CD14-positive monocyte (primary cell): Measurements from ENCODE around the gene S100A13. TPM values are rescaled to one million over a fixed set of nuclear protein-coding genes. Genes with fewer than 3 reads are reported as not detected.

Experiments used
- DNase-seq, 3 donors: peaks; one replicate each; pipeline ENCODE4 v3.0.0-alpha.2; 2011 to 2022
- H2AFZ ChIP-seq: 2 replicates; pipeline ENCODE4 v1.6.0; 2012; ENCODE audit warnings: mild to moderate bottlenecking, low read depth, low read length, inconsistent platforms; ENCODE audit not compliant: insufficient read depth, poor library complexity, severe bottlenecking
- H3K27ac ChIP-seq, 2 donors: 1 replicate in 1 of 2; 2 replicates in 1 of 2; pipeline ENCODE4 v1.5.1; 2012 to 2013; ENCODE audit warnings: low read length in 2 of 2, control low read depth in 1 of 2, inconsistent platforms in 1 of 2, low read depth in 1 of 2, mild to moderate bottlenecking in 1 of 2
- H3K27me3 ChIP-seq, 2 donors: one replicate each; pipeline versions ENCODE4 v1.6.0 to v1.6.1; 2011 to 2013; ENCODE audit warnings: low read length in 2 of 2; ENCODE audit not compliant: control insufficient read depth in 2 of 2, insufficient read depth in 2 of 2
- H3K36me3 ChIP-seq, 2 donors: replicated peaks in 1 of 2; 1 replicate in 1 of 2; 2 replicates in 1 of 2; pipeline versions ENCODE4 v1.5.1 to v1.6.1; 2012 to 2013; ENCODE audit warnings: low read length in 2 of 2, control low read depth in 1 of 2, inconsistent platforms in 1 of 2, mild to moderate bottlenecking in 1 of 2; ENCODE audit not compliant: insufficient read depth in 2 of 2, control insufficient read depth in 1 of 2
- H3K4me1 ChIP-seq, 2 donors: 1 replicate in 1 of 2; 2 replicates in 1 of 2; pipeline versions ENCODE4 v1.5.1 to v1.6.1; 2012 to 2013; ENCODE audit warnings: low read length in 2 of 2, control low read depth in 1 of 2, inconsistent platforms in 1 of 2, mild to moderate bottlenecking in 1 of 2, moderate library complexity in 1 of 2; ENCODE audit not compliant: insufficient read depth in 2 of 2, control insufficient read depth in 1 of 2
- H3K4me2 ChIP-seq: replicated peaks from 2 replicates; pipeline ENCODE3; 2012; ENCODE audit warnings: low read length, moderate library complexity, mild to moderate bottlenecking; ENCODE audit not compliant: poor library complexity, severe bottlenecking; ENCODE audit errors: extremely low read depth
- H3K4me3 ChIP-seq, 3 experiments: fragments of 200-600 bp in 1 of 3; sonication (generic) in 1 of 3; replicated peaks in 1 of 3; 1 replicate in 2 of 3; 2 replicates in 1 of 3; pipeline ENCODE4 v1.5.1; 2011 to 2013; ENCODE audit warnings: low read length in 3 of 3, mild to moderate bottlenecking in 3 of 3, control low read depth in 2 of 3, low read depth in 2 of 3, inconsistent platforms in 1 of 3, moderate library complexity in 1 of 3
- H3K79me2 ChIP-seq: 2 replicates; pipeline ENCODE4 v1.6.0; 2012; ENCODE audit warnings: mild to moderate bottlenecking, control low read depth, inconsistent platforms, low read length, moderate library complexity; ENCODE audit not compliant: insufficient read depth
- H3K9ac ChIP-seq: 2 replicates; pipeline ENCODE4 v1.6.0; 2017; ENCODE audit warnings: low read length, mild to moderate bottlenecking; ENCODE audit not compliant: insufficient read depth, poor library complexity, severe bottlenecking
- H3K9me3 ChIP-seq, 2 donors: replicated peaks in 1 of 2; 1 replicate in 1 of 2; 2 replicates in 1 of 2; pipeline versions ENCODE4 v1.5.1 to v1.6.1; 2012 to 2013; ENCODE audit warnings: low read length in 2 of 2, control low read depth in 1 of 2; ENCODE audit not compliant: control insufficient read depth in 1 of 2, insufficient read depth in 1 of 2
- H4K20me1 ChIP-seq: 2 replicates; pipeline ENCODE4 v1.6.0; 2012; ENCODE audit warnings: mild to moderate bottlenecking, low read length, control low read depth, moderate library complexity; ENCODE audit not compliant: insufficient read depth
- H3K27ac Mint-ChIP-seq, 7 donors: one replicate each; pipeline ENCODE4 v1.8.0; 2020; ENCODE audit warnings: mild to moderate bottlenecking in 7 of 7, mixed read lengths in 7 of 7, moderate library complexity in 6 of 7, inconsistent platforms in 2 of 7
- H3K27me3 Mint-ChIP-seq, 3 donors: one replicate each; pipeline ENCODE4 v1.8.0; 2021 to 2022; ENCODE audit warnings: low read depth in 3 of 3, mild to moderate bottlenecking in 3 of 3, mixed read lengths in 3 of 3, moderate library complexity in 3 of 3, inconsistent platforms in 1 of 3
- H3K36me3 Mint-ChIP-seq, 2 donors: one replicate each; pipeline ENCODE4 v1.8.0; 2020; ENCODE audit warnings: mixed read lengths in 2 of 2, inconsistent platforms in 1 of 2, mild to moderate bottlenecking in 1 of 2
- H3K4me1 Mint-ChIP-seq: one replicate; pipeline ENCODE4 v1.8.0; 2020; ENCODE audit warnings: mild to moderate bottlenecking, mixed read lengths
- H3K4me3 Mint-ChIP-seq, 2 donors: one replicate each; pipeline ENCODE4 v1.8.0; 2020; ENCODE audit warnings: mild to moderate bottlenecking in 2 of 2, mixed read lengths in 2 of 2, moderate library complexity in 1 of 2
- H3K9me3 Mint-ChIP-seq, 7 donors: one replicate each; pipeline ENCODE4 v1.8.0; 2020 to 2022; ENCODE audit warnings: mixed read lengths in 7 of 7, mild to moderate bottlenecking in 6 of 7, moderate library complexity in 6 of 7, inconsistent platforms in 2 of 7
- CTCF ChIP-seq: fragments of 200-600 bp; IDR thresholded peaks from one replicate; pipeline ENCODE4 v1.8.0; 2022; ENCODE audit warnings: antibody characterized with exemption, mild to moderate bottlenecking
- WGBS: methylation state at CpG from one replicate; pipeline ENCODE4 v1.1.5; 2013; ENCODE audit warnings: missing lambda C conversion rate; ENCODE audit not compliant: insufficient coverage; 5-methylcytosine and 5-hydroxymethylcytosine counted together
- intact Hi-C, 2 donors: fragments of 100-400 bp; cut with micrococcal nuclease; formaldehyde crosslinking; loops; one replicate each; pipeline versions ENCODE4 v1.15.0 to v1.15.1; 2023
- polyA plus RNA-seq, 3 donors: library from polyadenylated mRNA; depleted of rRNA in 1 of 3; unstranded in 2 of 3; stranded (reverse) in 1 of 3; fragments of 300-500 nt in 2 of 3; fragments of >200 nt in 1 of 3; fragmentation: Illumina TruSeq in 2 of 3; gene quantifications; 1 replicate in 2 of 3; 2 replicates in 1 of 3; pipeline ENCODE4 v1.2.3, GENCODE V29; 2012 to 2021

Gene S100A13
- polyA plus RNA-seq, 3 donors, result 2.5 to 13.9 (median 2.6) TPM

- peaks cover 2% of the 10 kb centered on the region in 3 donors for H3K27me3 Mint-ChIP-seq
- TF ChIP-seq CTCF, result no peak
- Histone ChIP-seq H3K9me3 (no peaks in the 10 kb centered on the region), H3K79me2 (no peaks in the 10 kb centered on the region), H3K36me3 (no peaks in the 10 kb centered on the region), H4K20me1 (no peaks in the 10 kb centered on the region), H3K27me3 (no peaks in the 10 kb centered on the region), H3K9ac (no peak overlapping the region), H3K4me1 (peaks cover 35 to 48% of the 10 kb centered on the region in 2 donors), H3K4me3 (no peak overlapping the region), H3K4me2 (no peak overlapping the region), H2AFZ (no peak overlapping the region), H3K27ac (no peak overlapping the region)
- WGBS, result 92% methylated on average over 4 of the region's 5 CpGs
- H3K4me3 Mint-ChIP-seq, result no peak overlapping the region
- H3K27ac Mint-ChIP-seq, result no peak overlapping the region
- H3K36me3 Mint-ChIP-seq, result no peaks in the 10 kb centered on the region
- intact Hi-C loops, result no loop called here
- no peak for DNase-seq
- H3K4me1 Mint-ChIP-seq, result peaks cover 41% of the 10 kb centered on the region
- peaks cover 0 to 2% (median 0%) of the 10 kb centered on the region in 7 donors for H3K9me3 Mint-ChIP-seq
Observed at GRCh38 chr1:153613406-153613805, 13.9 kb downstream of the S100A13 start.

GRCh38 chr1:153612755-153613331 lies 14.5 kb downstream of the S100A13 start, which contains the start of gene S100A16:
Gene S100A16, minus strand, starts transcription at chr1:153613137. Its CDS starts 4,986 bp downstream, at chr1:153608151.
- peaks cover 2% of the 10 kb centered on the region in 3 donors for H3K27me3 Mint-ChIP-seq
- H3K4me1 ChIP-seq, result peaks cover 34 to 46% of the 10 kb centered on the region in 2 donors

More at GRCh38 chr1:153612755-153613331, 14.5 kb downstream of the S100A13 start, which contains the start of gene S100A16:
- Mint-ChIP-seq H3K27ac (peak within 1 kb of the TSS in 1 of 7 donors; percentile 48), H3K4me3 (no peak within 1 kb of the TSS), H3K4me1 (peaks cover 41% of the 10 kb centered on the region), H3K36me3 (no peaks in the 10 kb centered on the region), H3K9me3 (peaks cover 0 to 2% (median 0%) of the 10 kb centered on the region in 7 donors)
- Histone ChIP-seq H3K27me3 (no peaks in the 10 kb centered on the region), H3K36me3 (no peaks in the 10 kb centered on the region), H3K27ac (no peak within 1 kb of the TSS), H3K4me3 (no peak within 1 kb of the TSS), H4K20me1 (no peaks in the 10 kb centered on the region), H3K79me2 (no peaks in the 10 kb centered on the region), H3K9me3 (no peaks in the 10 kb centered on the region), H3K9ac (no peak within 1 kb of the TSS), H2AFZ (no peak within 1 kb of the TSS), H3K4me2 (no peak within 1 kb of the TSS)
- no peak for TF ChIP-seq CTCF
- WGBS, result 98% methylated on average over 4 of the region's 9 CpGs
- DNase-seq, result no peak
- intact Hi-C loops, result no loop called here
